T-helper 1 cell (primary cell): ENCODE results near the gene ACSL5.

Source experiments
- DNase-seq, 5 donors: peaks; one replicate each; pipeline ENCODE4 v3.0.0-alpha.2; 2012 to 2020
- total RNA-seq, 4 donors: gene quantifications; one replicate each; lab custom pipeline; 2026; lab: John Stamatoyannopoulos, UW

The ACSL5 gene
- 40.1 to 82.8 (median 79.3) reads per million in 4 donors for total RNA-seq

- no peak for DNase-seq
These were observed at the start of gene ACSL5 for GRCh38 chr10:112373912-112374338. ACSL5 (plus strand) TSS chr10:112374116; CDS start chr10:112394947, 20,831 bp downstream.

DNA sequence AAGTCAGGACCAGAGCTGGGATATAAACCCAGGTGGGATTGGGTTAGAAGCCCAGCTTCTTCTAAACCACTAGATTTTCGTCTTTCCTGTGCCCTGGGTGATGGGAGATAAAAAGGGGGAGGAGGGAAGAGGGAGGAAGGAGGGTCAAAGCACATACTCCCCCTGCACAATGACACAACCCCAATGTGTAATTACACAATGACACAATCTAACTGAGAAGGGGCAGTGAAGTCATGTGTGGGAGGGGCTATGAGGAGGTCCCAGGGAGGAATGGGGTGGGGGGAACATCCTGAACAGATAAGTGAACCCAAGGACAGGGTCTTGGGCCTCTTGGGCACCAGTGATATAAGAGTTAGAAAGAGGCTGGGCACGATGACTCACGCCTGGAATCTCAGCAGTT, 46.2 kb upstream of the ACSL5 start:
- DNase-seq: no peak

DNA sequence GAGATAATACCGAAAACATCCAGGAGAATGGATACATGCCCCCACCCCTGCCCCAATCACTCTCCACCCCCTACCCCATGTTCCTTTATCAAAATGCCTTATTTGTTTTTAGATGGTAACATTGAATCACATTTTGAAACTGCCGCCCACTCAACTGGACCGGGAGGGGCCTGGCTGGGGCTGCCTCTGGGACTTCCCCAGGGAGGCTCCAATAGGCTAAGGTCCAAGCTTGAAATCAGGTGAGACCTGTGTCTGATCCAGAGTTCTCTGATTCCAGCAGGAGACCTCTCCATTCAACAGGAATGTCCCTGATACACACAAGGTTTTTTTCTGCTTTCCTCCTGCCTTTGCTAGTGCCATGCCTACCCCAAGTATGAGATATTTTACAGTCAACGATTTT, 43.8 kb upstream of the ACSL5 start:
- DNase-seq: no peak

GRCh38 chr10:112330607-112331160, 43.2 kb upstream of the ACSL5 start:
- DNase-seq: no peak

GRCh38 chr10:112332022-112332421, 41.9 kb upstream of the ACSL5 start:
- no peak for DNase-seq

DNA sequence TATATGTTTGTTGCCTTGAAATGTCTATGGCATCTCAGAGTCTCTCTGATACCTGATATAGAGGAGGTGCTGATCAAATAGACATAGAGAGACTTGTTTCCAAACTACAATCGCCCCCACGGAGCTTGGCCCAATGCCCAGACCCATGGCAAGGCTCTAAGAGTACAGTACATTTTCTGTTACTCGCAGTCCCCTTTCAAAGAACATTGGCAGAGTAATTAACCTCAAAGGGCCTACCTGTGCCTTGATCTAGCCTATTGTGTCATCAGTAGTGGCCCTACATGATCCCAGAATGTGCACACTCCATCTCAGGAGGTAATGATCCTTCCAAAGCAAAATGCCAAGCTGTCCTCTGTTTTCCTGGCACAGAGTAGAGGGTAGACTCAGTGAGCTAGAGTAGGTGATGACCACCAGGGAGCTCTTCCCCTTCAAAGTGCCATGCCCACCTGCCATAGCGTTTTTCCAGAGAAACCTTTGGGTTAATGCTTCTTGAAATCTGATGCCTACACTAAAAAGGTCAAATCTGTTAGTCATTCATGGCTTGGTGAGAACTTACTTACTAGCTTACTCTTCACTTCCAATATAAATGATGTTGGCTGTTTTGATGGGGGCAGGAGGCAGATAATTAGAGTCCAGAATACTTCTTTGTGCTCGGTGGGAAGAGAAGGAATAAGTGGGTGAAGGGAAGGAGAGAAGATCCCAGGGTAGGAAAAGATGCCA, 41.2 kb upstream of the ACSL5 start:
- DNase-seq: no peak

DNA sequence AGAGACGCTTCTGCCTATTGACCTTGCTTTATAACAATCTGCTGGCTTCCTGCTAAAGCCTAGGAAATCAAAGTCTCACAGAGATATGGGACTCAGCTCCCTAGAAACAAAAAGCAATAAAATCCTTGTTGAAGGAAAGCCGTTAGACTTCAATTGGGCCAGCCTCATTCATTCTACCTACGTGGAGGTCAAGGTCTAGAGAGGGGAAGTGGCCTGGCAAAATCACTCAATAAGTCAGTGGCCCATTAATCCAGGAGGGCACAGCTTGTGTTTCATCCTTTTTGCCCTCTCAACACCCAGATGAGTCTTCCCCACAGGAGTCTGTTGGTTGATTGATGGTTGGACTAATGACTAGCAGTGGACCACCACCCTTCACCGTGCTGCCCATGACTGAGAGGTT, 40.5 kb upstream of the ACSL5 start:
- no peak for DNase-seq

DNA sequence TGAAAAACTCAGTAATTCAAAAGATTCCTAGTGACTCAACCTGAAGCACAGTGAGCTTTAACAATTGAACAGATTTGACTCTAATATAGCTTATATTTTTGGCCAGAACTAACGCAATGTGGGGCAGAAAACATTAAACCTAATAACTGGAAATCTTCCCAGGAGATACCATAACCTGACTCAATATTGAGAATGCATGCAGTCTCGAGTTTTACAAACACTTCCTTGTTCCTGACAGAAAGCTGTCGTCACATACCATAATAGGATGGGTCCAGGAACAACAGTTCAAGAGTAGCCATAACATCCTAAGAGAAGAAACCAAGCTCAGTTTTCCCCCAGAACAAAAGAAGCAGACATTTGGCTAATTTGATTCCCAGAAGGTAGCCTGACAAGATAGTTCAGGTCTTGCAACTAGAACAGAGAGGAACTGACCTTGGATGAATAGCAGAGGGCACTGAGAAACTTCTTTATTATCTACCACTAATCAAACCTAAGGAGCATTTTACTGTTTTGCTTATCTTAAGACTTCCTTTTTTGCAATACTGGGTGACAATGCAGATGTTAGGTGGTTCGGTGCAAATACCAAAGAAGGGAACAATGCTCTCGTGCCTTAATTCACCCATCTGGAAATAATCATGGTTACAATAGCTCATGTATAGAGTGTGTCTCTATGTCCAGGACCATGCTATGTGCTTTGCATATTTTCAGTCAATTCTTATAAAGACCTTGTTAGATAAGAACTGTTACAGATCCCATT, 38.6 kb upstream of the ACSL5 start:
- DNase-seq: no peak

DNA sequence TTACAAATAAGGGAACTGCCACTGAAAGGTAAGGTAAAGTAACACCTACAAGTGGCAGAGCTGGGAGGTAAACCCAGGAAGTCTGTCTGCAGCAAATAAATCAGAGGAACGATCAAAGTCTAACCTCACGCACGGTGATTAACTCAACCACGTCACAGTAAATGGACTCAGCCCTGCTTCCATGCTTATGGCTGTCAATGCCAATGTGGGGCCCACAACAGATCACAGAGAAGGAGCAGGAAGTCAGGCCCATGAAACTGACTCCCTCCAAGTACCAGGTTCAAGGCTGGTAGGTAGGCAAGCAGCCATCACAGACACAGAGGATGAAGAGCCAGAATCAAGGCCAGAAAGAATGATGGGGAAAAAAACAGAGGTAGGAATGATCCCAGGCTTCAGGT, 38.0 kb upstream of the ACSL5 start:
- DNase-seq: no peak

GRCh38 chr10:112336556-112337201, 37.2 kb upstream of the ACSL5 start:
- no peak for DNase-seq

- DNase-seq: no peak
These were observed 35.0 kb upstream of the ACSL5 start for GRCh38 chr10:112338957-112339356.

DNA sequence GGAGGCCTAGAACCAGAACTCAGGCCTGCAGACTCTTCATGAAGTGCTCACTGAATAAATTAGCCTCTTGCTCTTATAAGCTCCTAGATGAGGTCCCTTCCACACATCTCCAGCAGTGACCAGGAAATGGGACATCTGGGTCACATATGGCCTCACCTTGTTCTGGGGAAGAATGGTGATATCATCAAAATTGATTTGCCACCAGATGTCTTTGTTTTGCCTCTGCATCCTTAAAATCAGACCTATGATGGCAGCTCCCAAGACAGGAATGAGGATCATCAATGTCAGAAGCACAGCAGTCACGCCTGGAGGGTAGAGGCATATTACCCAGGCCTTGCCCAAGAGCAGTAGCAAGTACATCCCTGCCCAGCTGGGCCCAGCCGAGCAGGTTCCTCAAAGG, 33.3 kb upstream of the ACSL5 start:
- DNase-seq: no peak

GRCh38 chr10:112343056-112343806, 30.7 kb upstream of the ACSL5 start:
- no peak for DNase-seq

DNA sequence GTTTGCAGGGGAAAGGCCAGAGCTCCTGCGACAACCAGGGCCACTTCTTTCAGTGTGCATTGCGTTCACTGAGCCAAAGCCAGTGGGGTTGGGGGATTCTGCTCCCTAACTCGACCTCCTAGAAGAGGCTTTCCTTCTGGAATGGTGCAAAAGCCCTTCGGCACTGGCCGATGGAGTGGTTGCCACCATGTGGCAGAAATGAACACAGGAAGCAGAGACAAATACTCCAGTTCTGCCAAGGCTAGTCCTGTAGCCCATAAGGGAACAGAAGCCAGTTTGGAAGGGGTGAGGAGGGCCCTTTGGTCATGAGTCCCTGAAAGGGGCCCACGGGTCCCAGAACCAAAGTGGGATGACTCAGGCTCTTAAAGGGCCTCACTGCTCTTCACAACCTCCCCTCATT, 29.7 kb upstream of the ACSL5 start:
- DNase-seq: no peak

- DNase-seq: no peak
These were observed 28.7 kb upstream of the ACSL5 start for GRCh38 chr10:112345202-112345601.

- DNase-seq: no peak
These were observed 28.2 kb upstream of the ACSL5 start for GRCh38 chr10:112345743-112346142.

DNA sequence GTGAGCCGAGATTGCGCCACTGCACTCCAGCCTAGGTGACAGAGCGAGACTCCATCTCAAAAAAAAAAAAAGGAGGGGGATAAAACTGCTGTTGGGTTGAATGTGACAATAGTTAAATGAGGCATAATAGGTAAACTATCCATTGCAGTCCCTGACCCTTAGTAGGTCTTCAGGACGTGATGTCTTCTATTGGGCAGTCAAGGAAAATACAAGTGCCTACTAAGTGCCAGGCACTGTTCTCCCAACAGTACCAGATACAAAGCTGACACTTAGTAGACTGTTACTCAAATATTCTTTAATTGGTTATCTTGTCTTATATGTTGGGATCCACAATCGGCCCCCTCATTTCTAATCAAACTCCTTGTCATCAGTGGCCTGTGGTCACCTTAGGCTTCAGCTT, 27.1 kb upstream of the ACSL5 start:
- DNase-seq: no peak

DNA sequence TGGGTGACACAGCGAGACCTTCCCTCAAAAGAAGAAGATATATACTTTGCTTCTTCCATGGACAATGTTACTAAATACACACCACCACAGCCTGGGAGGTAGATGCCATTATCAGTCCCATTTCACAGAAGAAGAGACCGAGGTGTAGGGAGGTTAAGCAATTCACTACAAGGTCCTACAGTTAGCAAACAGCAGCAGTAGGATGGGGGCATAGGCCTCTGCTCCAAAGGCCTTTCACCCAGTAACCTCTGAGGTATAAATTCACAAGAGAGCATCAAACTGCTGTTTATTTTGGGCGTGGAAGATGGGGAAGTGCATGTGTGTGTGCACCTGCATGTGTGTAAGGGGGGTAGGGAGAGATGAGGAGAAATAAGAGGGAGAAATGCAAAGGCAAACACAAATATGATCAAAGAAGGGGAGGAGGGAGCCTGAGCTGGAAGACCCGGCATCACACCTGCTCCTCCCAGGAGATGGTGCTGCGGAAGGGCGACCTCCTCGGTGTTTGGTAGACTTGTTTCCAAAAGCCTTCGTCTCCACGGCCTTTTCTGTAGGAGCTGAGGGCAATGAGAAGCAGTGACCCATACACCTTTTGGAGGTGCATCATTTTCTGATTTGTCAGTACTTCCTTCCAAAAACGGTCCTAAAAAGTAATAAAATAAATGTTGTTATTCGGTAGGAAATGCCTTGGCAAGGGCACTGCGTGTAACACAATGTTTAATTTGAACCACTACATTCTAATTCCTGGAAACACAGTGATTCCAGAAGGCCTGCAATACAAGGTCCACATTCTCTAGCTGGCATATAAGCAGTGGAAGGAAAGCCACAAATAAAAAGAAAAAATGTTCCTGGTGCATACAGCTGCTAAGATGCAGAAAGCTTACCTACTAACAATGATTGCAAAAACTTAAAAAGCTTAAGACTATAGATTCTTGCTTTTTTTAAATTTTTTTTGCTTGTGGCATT, 25.9 kb upstream of the ACSL5 start:
- no peak for DNase-seq

- no peak for DNase-seq
These were observed 25.2 kb upstream of the ACSL5 start for GRCh38 chr10:112348759-112349158.

GRCh38 chr10:112349521-112350085, 24.3 kb upstream of the ACSL5 start:
- no peak for DNase-seq

- no peak for DNase-seq
These were observed 22.8 kb upstream of the ACSL5 start for GRCh38 chr10:112351146-112351545.
